HPDE6-E6E7 (cell line): ENCODE results near the gene HMGCL.
"Not testable (repeated sequence)": the region's sequence is repeated elsewhere in the genome, so short reads cannot be mapped to it uniquely, and the experiment has no call there.

Source experiments
- DNase-seq: peaks from one replicate; pipeline ENCODE4 v3.0.0; 2011; ENCODE audit warnings: missing footprints; ENCODE audit errors: extremely low spot score

Gene HMGCL

DNA sequence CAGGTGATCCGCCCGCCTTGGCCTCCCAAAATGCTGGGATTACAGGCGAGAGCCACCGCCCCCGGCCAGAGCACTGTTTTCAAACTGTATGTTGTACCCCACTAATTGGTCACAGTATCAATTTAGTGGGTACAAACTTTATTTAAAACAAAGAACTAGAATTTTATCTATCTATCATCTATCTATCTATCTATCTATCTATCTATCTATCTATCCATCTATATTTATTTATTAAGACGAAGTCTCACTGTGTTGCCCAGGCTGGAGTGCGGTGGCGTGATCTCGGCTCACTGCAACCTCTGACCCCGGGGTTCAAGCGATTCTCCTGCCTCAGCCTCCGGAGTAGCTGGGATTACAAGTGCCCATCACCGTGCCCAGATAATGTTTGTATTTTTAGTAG is 1.4 kb upstream of the HMGCL start:
- not testable (repeated sequence) for DNase-seq

DNA sequence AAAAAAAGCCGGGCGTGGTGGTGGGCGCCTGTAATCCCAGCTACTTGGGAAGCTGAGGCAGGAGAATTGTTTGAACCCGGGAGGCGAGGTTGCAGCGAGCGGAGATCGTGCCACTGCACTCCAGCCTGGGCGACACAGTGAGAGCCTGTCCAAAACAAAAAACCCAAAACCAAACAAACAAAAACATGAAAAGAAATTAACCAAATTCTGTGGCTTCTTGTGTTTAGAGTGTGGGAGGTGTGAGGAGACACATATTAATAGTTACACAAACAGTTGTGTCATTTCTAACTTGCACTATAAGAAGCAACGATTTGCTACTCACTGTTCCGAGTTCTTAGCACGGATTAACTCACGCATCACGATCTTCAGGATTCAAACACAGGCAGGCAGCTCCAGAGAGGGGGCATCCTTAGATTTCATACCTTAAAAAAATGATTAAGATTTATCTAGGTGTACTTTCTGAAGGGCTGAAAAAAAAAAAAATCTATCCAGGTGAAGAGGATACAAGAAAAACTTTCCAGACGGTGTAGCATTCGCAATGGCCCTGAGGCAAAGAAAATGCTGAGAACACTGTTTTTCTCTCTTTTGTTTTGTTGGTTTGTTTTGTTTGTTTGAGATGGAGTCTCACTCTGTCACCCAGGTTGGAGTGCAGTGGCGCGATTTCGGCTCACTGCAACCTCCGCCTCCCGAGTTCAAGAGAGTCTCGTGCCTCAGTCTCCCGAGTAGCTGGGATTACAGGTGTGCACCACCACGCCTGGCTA is 713 bp upstream of the HMGCL start:
- DNase-seq: no peak

DNA sequence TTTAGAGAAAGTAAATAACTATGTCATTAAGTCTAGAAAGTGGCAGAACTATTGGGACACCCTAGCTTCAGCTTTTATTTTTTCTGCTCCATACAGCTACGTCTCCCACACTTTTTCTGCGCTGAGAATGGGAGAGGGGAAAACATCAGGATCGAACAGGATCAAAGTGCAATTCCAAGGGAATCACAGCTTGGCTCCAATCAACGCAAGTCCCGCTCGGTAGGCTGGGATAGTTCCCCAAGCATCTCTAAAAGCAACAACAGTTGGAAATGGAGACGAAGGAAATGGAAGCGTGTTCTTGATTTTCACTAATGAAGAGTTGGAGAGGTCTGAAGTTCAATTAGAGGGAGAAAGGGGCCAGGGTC is 536 bp downstream of the HMGCL start:
- DNase-seq: no peak

DNA sequence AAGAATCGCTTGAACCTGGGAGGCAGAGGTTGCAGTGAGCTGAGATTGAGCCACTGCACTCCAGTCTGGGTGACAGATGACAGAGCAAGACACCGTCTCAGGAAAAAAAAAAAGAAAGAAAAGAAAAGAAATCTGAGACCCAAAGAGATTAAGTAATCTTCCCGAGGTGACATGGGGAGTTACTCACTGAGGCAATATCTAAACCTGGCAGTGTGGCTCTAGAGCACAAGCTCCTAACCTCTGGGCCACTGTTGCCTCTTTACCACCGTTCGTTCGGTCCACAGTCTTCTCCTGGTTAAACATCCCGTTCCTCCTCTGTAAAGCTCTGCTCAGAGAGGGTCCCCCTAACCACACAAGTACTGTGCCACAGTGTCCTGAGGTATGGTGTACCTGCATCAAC is 1.5 kb downstream of the HMGCL start:
- DNase-seq: no peak

DNA sequence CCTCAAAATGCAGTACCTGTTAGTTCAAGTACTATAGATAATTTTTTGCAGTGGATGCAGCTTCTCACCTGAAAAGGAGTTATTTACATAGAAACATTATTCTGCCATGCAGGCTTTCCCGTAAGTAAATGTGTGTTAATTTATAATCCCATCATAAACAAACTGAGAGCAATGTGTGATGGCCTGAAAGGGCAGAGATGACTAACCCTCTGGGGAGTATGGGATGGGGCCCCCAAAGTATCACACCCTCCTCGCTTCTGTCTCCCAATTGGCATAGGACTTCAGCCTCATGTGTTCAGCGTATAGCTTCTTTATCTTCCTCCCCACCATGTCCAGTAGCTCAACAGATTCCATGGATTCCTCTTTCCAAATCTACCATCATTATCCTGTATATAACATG is 7.6 kb downstream of the HMGCL start:
- DNase-seq: no peak

DNA sequence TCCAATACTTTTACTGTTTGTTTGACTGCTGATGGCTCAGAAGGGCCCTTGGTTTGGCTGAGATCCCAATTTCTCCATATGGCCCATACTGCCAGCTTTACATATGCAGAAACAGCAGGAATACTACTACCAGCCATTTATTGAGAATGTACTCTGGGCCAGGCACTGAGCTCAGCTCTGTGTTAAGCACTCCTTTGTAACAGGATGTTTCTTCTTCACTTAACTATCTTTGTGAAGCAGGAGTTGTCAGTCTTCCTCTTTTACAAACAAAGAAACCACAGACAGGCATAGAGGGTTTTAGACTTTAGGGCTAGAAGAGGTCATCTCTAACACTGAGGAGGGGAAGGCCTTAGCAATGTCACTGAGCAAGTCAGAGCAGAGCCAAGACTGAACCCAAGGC is 8.3 kb downstream of the HMGCL start:
- no peak for DNase-seq

DNA sequence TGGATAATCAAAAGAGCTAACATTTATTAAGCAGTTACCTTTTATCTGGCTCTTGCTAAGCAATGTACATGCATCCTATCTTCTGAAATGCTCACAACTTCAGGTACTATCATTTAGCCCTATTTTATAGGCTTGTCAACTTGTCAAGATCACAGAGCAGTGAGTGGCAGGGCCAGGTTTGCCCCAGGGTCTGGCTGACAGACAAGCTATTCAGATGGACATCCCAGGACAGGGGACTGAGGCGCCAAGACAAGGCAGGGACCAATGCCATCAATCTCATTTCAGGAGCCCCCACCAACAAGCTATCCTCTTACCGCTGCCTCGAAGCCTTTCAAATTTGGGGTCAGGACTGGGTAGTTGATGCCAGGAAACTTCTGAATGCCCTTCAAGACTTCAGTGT is 8.9 kb downstream of the HMGCL start:
- DNase-seq: no peak

DNA sequence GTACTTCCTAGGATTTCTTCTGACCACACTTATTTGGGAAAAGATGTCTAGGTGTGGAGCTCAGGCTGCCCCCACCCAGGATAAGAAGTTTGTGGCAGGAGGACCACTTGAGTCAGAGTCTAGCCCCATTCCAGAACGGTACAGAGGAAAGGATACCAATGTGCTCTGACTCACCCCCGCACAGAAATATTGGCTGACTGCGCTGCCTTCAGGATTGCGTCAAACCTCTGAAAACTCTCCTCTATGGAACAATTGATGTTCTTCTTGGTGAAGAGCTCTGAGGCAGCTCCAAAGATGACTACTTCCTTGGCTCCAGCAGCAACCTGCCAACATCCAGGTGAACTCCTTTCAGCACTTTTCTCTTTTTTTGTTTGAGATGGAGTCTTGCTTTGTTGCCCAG is 11.2 kb downstream of the HMGCL start:
- no peak for DNase-seq

DNA sequence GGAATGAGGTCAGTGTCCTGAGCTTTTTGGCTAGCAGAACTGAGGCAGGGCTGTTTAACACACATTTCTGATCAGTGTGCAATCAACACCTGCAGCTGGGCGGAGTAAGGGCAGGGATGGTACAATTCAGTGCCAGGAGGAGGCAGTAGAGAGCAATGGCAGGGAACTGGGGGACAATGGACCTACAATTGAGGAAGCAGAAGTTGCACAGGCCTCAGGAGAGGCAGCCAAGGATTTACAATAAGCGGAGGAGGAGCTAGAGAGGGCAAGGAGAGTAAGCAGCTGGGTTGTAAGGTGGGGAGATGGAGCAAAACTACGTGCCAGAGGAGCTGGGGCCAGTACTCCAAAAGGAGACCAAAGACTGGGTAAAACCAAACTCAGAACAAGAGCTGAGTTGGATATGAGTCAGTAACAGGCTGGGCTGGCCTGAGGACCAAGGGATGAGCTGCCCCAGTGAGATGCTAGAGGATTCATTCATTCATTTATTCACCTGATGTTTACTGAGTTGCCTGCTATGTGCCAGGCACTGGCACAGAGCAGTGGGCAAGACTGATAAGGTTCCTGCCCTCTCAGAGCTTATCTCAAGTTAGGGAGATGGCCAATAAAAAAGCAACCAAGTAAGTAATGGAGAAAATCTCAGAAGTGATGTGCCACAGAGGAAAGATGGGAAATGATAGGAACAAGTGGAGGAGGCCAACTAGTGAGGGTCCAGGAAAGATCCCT is 14.2 kb downstream of the HMGCL start:
- DNase-seq: no peak

DNA sequence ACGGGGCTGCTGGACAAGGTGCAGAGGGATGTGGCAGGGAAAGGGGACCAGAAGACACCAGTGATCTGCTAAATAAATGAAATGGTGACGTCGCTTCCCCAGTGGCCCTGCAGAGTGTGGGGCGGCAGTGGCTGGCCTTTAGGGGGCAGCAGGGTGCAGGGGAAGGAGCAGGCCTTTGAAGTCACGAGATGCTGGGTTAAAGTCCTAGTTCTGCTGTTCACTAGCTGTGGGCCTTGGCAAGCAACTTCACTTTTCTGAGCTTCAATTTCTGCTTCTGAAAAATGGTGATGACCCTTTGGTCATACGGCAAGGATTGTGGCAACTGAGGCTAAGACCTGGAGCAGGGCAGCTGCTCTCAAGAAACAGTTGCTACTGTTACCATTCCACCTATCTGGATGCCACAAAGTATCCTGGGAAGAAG is 15.5 kb downstream of the HMGCL start:
- peak; percentile 75 for DNase-seq

DNA sequence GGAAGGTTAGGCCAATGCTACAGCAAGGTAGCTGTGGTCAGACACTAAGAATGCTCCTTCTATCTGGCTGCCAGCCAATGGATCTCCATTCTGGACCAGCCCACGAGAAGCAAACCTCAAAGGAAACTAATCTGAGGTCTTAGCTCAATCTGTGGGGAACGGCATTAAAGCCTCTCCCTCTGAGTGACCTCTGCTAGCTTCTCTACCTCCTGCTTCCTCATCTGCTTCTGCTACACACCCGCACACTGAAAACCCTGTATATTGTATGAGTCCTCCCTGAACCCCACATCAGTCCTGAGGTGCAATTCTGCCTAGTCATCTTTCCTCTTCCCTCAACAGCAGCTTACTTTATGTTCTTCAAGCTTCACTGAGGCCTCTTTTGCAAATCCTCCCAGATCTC is 17.8 kb downstream of the HMGCL start:
- DNase-seq: no peak

DNA sequence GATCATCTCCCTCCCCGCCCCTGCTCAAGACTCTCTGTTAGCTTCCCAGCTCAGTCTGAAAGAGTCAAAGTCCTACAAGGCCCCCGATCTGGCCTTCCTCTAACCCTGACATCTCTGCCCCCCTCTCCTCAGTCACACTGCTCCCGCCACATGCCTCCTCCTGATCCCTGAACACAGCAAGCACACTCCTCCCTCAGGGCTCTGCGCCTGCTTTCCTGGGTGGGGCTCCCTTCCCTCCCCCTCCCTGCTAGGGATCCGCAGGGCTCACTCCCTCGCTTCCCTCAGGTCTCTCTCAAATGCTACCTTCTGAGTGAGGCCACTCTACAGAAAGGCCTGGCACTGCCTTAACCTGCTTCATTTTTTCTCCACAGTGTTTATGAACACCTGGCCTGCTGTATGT is 18.9 kb downstream of the HMGCL start:
- no peak for DNase-seq

DNA sequence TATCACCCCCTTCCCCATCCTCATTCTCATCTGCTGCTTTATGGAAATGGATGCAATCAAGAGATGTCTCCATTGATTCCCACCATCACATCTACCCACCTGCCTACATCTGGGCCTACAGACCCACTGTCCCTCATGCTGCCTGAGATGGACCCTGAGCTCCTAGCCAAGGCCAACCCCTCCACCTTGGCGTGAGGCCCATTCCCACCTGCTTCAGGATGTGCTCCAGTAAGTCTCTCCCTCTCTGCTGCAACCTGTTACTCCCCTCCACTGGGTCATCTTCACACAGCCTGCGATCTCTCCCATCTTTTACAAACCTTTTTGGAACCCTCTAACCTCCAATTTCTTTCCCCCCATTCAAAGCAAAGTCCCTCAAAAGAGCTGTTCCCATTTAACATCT is 20.2 kb downstream of the HMGCL start:
- no peak for DNase-seq

DNA sequence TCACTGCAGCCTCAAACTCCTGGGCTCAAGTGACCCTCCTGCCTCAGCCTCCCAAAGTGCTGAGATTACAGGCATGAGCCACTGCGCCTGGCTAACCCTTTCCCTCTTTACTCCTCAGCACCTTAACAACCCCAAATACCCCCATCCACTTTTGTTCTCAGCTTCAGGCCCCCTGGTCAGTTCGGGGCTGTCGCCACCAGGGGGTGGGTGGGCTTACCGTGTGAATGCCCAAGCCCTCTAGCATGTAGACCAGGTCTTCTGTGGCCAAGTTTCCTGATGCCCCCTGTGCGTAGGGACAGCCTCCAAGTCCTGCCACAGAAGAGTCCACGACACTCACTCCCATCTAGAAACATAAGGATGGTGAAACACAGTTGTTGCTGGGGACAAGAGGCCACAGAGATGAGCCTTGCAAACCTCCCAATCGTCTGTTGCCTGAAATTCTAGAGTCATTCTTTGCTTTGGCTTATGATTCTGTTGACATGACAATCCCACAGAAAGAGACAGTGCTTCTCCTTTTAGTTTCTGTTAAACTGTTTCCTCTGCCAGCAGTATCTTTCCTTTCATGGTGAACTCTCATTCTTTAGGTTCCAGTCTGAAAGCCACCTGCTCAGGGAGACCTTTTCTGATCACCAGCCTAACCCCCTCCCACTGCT is 20.9 kb downstream of the HMGCL start:
- no peak for DNase-seq

DNA sequence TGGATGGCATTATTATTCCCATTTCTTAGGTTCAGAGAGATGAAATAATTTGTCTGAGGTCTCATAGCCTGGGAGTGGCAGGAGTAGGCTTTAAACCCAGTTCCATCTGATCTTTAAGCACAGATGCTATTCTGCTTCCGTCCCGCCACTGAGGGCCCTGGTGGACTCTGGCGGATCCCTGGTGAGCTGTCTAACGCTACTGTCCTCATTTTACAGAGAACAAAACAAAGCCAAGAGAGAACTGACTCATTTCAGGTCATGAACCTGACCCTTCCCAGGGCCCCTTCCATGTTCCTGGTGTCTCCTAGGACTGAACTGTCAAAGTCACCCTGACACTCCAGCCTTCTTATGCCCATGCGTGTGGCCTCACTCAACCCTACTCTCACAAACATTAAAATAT is 21.6 kb downstream of the HMGCL start:
- no peak for DNase-seq

DNA sequence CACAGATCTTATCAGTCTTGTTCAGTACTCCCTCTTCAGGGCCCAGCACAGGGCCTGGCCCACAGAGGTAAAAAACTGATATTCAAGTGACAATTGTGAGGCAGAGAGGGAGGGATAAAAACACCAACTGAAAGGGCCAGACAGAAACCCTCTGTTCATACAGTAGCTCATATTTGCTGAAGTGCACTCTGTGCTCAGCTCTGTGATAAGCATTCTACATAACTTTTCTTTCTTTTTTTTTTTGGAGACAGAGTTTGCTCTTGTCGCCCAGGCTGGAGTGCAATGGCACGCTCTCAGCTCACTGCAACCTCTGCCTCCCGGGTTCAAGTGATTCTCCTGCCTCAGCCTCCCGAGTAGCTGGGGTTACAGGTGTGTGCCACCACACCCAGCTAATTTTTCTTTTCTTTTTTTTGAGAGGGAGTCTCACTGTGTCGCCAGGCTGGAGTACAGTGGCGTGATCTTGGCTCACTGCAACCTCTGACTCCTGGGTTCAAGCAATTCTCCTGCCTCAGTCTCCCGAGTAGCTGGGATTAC is 22.4 kb downstream of the HMGCL start:
- DNase-seq: not testable (repeated sequence)

DNA sequence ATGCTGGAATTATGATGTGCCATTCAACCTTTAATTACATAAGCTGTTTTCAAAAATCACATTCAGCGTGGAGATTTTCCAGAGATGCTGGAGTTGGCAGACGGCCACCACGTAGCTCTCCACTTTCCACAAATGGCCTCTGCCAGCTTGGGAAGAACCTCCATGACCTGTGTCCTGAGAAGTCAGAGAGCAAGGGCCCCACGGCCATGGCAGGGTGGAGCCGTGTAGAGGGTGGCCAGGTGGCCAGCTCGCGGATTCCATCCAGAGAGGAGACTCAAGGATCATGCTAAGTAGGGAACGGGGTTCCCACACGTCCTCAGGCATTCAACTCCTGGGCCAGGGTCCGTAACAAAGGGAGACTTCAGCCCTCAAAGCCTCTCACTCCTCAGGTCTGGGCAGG is 23.4 kb downstream of the HMGCL start:
- no peak for DNase-seq

DNA sequence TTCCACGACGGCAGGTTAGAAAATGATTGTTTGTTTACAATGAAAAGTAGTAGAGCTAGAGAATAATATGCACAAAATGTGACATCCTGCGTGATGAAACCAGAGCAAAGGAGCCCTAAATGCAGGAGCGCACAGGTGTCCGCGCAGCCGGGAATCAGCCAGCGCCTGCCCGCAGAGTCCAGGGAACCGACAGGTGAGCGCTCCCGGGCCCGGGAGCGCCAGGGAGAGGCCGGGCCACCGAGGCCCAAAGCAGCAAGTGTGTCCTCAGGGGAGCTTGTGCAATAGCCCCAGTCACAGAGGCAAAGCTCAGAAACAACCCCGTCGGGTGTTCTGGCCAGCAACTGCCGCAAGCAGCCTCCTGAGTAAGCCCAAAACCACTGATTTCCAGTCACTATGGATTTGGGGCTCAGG is 23.9 kb downstream of the HMGCL start:
- DNase-seq: no peak

DNA sequence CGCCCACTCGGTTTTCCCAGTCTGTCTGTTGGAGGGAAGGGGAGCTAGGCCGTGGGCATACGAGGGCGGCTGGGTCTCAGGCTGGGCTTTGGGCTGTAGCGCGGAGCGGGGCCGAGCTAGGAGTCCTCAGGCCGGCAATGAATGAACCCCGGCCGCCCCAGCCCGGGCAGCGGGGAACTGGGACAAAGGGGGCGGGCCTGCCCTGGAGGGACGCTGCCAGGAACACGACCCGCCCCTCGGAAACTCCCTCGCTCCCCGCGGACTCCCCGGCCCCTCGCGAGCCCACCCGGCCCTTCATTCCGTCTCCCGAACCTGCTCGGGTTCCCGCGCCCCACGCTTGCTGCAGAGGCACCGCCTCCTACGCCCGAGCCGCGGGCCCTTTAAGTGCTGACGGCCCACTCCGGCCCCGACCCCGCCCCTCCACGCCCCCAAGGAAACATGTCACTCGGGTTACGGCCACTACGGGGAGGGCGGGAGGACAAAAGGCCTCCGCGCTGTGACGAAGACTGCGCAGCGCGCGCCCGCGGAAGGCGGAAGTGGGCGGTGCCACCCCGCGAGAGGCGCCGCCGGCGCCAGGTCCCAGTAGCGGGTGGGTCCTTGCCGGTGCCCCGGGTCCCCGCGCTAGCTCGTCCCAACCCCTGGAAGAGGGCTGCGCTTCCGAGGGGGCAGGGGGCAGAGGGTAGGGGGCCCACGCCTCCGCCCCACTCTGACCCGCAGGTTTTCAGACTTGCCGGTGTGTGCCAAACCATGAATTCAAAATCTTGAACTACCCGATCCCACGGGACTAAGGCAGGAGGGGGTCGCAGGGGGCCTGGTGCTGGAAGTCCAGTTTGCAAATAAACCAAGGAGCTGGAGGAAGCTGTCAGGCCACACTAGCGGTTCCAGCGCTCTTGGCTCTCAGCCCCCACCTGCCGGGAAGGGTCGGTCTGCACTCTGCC is 24.6 kb downstream of the HMGCL start, which contains the start of gene GALE:
Gene GALE (minus strand): TSS at position 355 of the 938 bp plus-strand sequence. CDS start 1,747 bp downstream, outside the sequence.
- DNase-seq: peak; percentile 91

DNA sequence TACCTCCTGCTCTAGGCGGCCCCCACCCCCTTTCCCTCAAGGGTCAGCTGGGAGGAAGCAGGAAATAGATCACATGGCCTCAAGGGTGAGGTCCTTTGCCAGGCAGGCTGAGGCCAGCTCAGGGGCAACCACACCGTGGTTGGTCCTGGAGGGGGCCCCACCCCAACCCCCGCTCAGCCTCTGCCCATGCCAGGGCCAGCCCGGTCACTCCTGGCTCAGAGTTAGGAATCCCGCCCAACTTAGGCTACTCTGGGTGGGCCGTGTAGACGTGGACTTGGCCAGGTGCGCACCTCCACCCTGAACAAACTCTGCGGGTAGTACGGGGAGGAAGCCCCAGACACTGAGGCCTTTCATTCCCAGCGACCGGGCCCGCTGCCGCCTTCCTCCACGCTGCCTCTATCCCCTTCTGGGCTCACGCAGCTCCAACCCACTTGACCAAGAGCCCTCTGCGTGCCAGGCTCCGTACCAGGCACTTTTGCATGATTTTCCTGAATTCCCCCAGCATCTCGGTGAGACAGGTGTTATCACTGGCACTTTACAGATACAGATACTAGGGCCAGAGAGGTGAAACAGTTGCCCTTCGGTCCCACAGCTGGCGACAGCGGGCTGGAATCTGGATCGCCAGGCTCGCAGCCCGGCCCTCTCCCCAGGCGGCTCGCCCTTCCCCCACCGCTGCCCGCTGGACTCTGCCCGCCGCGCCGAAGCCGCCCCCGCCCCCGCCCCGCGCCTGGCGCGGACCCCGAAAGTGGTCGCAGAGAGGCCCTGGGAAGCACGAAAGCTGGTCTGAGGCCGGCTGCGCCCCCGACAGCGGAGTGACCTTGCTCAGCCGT is 25.4 kb downstream of the HMGCL start:
- peak; percentile 97 for DNase-seq

DNA sequence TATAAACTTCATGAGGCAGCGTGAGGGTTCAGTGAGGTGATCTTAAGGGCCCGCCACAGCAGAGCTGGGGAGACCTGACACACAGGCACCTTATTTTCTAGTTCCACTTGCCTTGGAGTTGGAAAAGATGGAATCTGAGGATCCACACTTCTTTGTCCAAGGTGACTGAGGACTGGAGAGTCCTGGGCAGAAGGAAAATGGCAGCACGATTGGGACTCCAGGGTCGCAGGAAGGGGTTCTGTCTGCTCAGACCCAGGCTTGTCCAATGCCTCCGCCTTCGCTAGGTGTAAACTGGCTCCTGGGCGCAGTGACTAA is 26.0 kb downstream of the HMGCL start:
- DNase-seq: no peak
